Measurements from ENCODE around the gene IL17RD. TPM values are rescaled to one million over a fixed set of nuclear protein-coding genes. Genes with fewer than 3 reads are reported as not detected.

IL17RD gene
- total and polyA plus RNA-seq, 2 of the 4 experiments (the other 2 are of a cell fraction), result 0.72 to 0.92 TPM

GRCh38 chr3:57093489-57093888, 71.7 kb downstream of the IL17RD start:
- no peaks in the 10 kb centered on the region for H3K36me3 ChIP-seq (ENCODE audit: control insufficient read depth, insufficient read depth, low read length)
- no peak overlapping the region for H3K14ac ChIP-seq (replicated peaks; ENCODE audit: low read depth, low read length)
- H4K8ac ChIP-seq (ENCODE audit: low read depth in 2 of 2, low read length in 2 of 2), result no peak overlapping the region
- intact Hi-C loops (cut with micrococcal nuclease), result loop anchor here (5.0 to 10.0 kb wide), 2 partner anchors 96 to 389 kb away; no protein-coding TSS in a partner anchor
- H3K18ac ChIP-seq (ENCODE audit: low read depth, low read length), result no peak overlapping the region
- H4K5ac ChIP-seq (ENCODE audit: low read depth, low read length), result no peak overlapping the region
- no TSS peak for BruUV-seq (replicated peaks)
- peaks cover 9% of the 10 kb centered on the region; the same call in 1 of the 2 replicates for H3K4me1 ChIP-seq (ENCODE audit: control insufficient read depth, insufficient read depth, low read length)
- no peak overlapping the region for H3K9ac ChIP-seq (ENCODE audit: low read depth, low read length)
- H3K27ac ChIP-seq (ENCODE audit: insufficient read depth, low read length), result no peak overlapping the region
- no peak overlapping the region for H3K56ac ChIP-seq (ENCODE audit: extremely low read depth, insufficient read depth, low read length)
- H3K9me3 ChIP-seq (ENCODE audit: control insufficient read depth, insufficient read depth, low read length), result no peaks in the 10 kb centered on the region
- H2BK15ac ChIP-seq (ENCODE audit: low read depth, low read length), result no peak overlapping the region
- no peak overlapping the region for H3K4me2 ChIP-seq (ENCODE audit: low read depth, low read length)
- ATAC-seq (ENCODE audit: low read depth) (no peak), DNase-seq (no peak)
- POLR2A ChIA-PET (ENCODE audit: unreplicated experiment), result no interaction called here
- no peak overlapping the region for H4K91ac ChIP-seq (ENCODE audit: insufficient read depth, low read depth, low read length)
- H3K4me3 ChIP-seq (ENCODE audit: insufficient read depth, low read depth, low read length), result no peak overlapping the region
- H3K23ac ChIP-seq (ENCODE audit: low read depth, low read length), result no peak overlapping the region
- no peak overlapping the region for H2AK9ac ChIP-seq (replicated peaks; ENCODE audit: low read depth, low read length, poor library complexity)
- TF ChIP-seq ELK1 (IDR thresholded peaks at IDR 0.05; ENCODE audit: borderline replicate concordance, low read depth, low read length) (no peak), FOS (IDR thresholded peaks at IDR 0.05; ENCODE audit: low read depth, low read length) (no peak), POLR2A (IDR thresholded peaks at IDR 0.05; ENCODE audit: low read depth, low read length) (no peak), SMC3 (IDR thresholded peaks at IDR 0.05; ENCODE audit: low read depth, low read length) (no peak), CHD1 (IDR thresholded peaks at IDR 0.05; ENCODE audit: low read depth, low read length) (no peak), MAZ (IDR thresholded peaks at IDR 0.05; ENCODE audit: borderline replicate concordance, low read depth, low read length) (no peak), CEBPB (IDR thresholded peaks at IDR 0.05; ENCODE audit: low read depth, low read length) (no peak), RAD21 (IDR thresholded peaks at IDR 0.05; ENCODE audit: low read length) (no peak), NFE2L2 (IDR thresholded peaks at IDR 0.05; ENCODE audit: low read depth, low read length) (no peak), CTCF (conservative IDR thresholded peaks at IDR 0.05; ENCODE audit: low read depth, low read length) (no peak)
- in situ Hi-C loops (cut with MboI; ENCODE audit: low sequenced_read_pairs), result no loop called here
- no peak overlapping the region for H2BK5ac ChIP-seq (ENCODE audit: low read depth, low read length, poor library complexity, severe bottlenecking)
- no peaks in the 10 kb centered on the region for H4K20me1 ChIP-seq (ENCODE audit: insufficient read depth, low read length)
- H2AFZ ChIP-seq (replicated peaks; ENCODE audit: low read length, poor library complexity), result no peak overlapping the region
- H2BK120ac ChIP-seq (ENCODE audit: low read depth, low read length), result no peak overlapping the region
- H2AK5ac ChIP-seq (ENCODE audit: low read depth, low read length), result no peak overlapping the region
- H3K9me1 ChIP-seq (ENCODE audit: insufficient read depth, low read length), result no peaks in the 10 kb centered on the region; the same call in 1 of the 2 replicates
- no peaks in the 10 kb centered on the region for H3K79me1 ChIP-seq (ENCODE audit: low read depth in 1 of 2, low read length in 2 of 2)
- CTCF ChIA-PET, result interaction anchor here (0.6 kb wide), 1 partner anchor 401 kb away, joined by 3 read pairs; no protein-coding TSS in a partner anchor
- dilution Hi-C loops (cut with HindIII; ENCODE audit: low sequenced_read_pairs, unreplicated experiment), result no loop called here
- H3K27me3 ChIP-seq (ENCODE audit: control insufficient read depth, insufficient read depth, low read length), result peaks cover 3% of the 10 kb centered on the region
- H3K4ac ChIP-seq (ENCODE audit: low read depth, low read length), result no peak overlapping the region
- no peak overlapping the region for H2BK20ac ChIP-seq (ENCODE audit: low read depth, low read length)
